ENCODE data around the gene PLXDC2. TPM values are rescaled to one million over a fixed set of nuclear protein-coding genes. Genes with fewer than 3 reads are reported as not detected.

PLXDC2 gene
- total RNA-seq, 2 experiments from 2014 or later: not detected

DNA sequence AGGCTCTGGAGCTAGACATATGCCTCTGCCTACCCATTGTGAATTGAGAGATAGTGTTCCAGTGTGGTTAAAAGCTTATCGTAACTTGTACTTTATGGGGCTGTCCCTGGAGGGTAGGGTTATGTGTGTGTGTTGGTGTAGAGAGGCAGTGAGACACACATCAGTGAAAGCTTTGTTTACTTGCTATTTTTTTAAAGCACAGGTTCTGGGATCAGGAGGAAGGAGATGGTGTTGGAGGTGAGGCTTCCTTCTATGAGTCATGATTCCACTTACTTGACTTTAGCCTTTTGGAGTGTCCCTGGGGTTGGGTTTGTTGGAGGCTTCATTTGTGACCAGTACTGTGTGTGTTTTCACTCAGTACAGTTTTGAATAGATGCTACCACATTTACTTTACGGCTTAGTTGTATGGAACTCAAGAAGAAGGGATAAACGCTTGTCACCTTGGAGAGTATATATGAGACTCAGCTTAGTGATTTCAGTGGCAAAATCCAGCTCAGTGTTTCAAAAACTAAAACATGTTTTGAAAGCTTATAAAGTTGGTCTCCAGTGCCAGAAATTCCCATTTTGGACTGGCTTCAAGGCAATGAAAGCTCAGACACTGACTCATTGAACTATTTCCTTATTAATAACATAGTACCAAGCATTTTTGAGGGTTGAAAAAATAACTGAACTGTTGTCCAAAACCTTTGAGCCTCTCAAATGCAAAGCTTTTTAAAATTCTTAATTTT is 106.2 kb downstream of the PLXDC2 start:
- no peaks in the 10 kb centered on the region for H3K27me3 Mint-ChIP-seq (ENCODE audit: low read depth)
- H3K36me3 Mint-ChIP-seq (ENCODE audit: low read depth): no peaks in the 10 kb centered on the region
- no peaks in the 10 kb centered on the region for H3K9me3 Mint-ChIP-seq
- CTCF ChIA-PET: interaction anchor here (0.6 kb wide), 1 partner anchor 1672 kb away, joined by 3 read pairs; no protein-coding TSS in a partner anchor
- no peak overlapping the region for H3K4me3 Mint-ChIP-seq
- H3K27ac Mint-ChIP-seq: no peak overlapping the region
- intact Hi-C loops (cut with micrococcal nuclease): no loop called here
- DNase-seq: no peak
- no peaks in the 10 kb centered on the region for H3K4me1 Mint-ChIP-seq (ENCODE audit: low read depth)

DNA sequence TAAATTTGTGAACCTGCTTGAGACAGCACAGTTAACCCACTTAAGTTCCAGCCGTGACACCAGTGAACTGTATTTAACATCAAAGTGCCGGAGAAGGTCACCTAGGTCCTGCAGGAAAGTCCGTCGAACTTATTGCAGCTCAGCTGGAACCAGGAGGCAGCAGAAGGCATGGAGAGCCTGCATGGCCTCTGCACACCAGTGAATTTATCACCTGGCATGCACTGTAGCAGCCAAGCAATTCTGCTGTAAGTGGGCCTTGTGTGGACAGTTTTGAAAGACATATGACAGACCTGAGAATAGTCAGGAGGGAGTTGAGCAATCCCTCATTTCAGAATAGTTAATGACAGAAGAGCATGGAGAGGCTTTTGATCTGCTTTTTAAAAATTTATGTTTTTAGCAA is 108.8 kb downstream of the PLXDC2 start:
- Mint-ChIP-seq H3K27me3 (ENCODE audit: low read depth) (no peaks in the 10 kb centered on the region), H3K4me3 (no peak overlapping the region), H3K36me3 (ENCODE audit: low read depth) (no peaks in the 10 kb centered on the region), H3K27ac (no peak overlapping the region), H3K9me3 (peaks cover 1% of the 10 kb centered on the region), H3K4me1 (ENCODE audit: low read depth) (no peaks in the 10 kb centered on the region)
- DNase-seq: no peak
- intact Hi-C loops (cut with micrococcal nuclease): no loop called here
- CTCF ChIA-PET: no interaction called here

DNA sequence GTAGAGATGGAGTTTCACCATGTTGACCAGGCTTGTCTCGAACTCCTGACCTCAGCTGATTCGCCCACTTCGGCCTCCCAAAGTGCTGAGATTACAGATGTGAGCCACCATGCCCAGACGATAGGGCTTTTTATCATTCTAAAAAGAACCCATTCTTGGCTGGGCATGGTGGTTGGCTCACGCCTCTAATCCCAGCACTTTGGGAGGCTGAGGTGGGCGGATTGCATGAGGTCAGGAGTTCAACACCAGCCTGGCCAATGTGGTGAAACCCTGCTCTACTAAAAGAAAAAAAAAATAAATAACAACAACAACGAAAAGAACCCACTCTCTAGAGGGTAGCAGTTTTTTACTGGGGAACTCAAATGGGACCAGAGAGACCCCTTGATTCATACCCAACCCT is 112.7 kb downstream of the PLXDC2 start:
- Mint-ChIP-seq H3K36me3 (ENCODE audit: low read depth) (no peaks in the 10 kb centered on the region), H3K4me3 (no peak overlapping the region), H3K9me3 (peaks cover 6% of the 10 kb centered on the region), H3K27me3 (ENCODE audit: low read depth) (no peaks in the 10 kb centered on the region), H3K4me1 (ENCODE audit: low read depth) (no peaks in the 10 kb centered on the region), H3K27ac (no peak overlapping the region)
- intact Hi-C loops (cut with micrococcal nuclease): no loop called here
- no peak for DNase-seq
- CTCF ChIA-PET: no interaction called here

DNA sequence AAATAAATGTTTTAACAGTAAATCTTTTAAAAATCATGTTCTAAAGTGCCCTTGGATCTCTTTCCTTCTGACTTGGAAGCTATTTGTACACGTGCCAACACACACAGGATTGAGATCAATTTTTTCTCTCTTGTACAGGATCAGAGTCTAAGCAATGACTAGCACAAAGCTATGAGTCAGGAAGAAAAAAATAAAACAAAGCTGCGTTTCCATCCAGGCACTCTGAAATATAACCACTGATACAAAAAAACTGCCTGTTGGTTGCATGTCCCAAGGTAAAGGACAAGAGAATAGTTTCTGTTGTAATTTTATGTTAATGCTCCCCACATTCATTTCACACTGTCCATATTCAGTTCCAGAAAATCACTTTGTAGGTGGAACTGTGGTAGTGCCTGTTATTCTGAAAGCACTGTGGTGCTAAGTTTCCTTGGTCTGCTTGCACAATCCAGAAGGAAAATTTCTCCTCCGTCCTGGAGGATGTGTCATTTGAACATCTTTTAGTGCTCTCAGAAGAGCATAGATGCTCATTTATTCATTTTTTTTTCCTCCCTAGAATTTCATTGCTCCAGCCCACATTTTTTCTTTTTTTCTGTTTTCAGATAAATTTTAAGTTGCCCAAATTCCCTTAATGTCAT is 113.4 kb downstream of the PLXDC2 start:
- intact Hi-C loops (cut with micrococcal nuclease): no loop called here

DNA sequence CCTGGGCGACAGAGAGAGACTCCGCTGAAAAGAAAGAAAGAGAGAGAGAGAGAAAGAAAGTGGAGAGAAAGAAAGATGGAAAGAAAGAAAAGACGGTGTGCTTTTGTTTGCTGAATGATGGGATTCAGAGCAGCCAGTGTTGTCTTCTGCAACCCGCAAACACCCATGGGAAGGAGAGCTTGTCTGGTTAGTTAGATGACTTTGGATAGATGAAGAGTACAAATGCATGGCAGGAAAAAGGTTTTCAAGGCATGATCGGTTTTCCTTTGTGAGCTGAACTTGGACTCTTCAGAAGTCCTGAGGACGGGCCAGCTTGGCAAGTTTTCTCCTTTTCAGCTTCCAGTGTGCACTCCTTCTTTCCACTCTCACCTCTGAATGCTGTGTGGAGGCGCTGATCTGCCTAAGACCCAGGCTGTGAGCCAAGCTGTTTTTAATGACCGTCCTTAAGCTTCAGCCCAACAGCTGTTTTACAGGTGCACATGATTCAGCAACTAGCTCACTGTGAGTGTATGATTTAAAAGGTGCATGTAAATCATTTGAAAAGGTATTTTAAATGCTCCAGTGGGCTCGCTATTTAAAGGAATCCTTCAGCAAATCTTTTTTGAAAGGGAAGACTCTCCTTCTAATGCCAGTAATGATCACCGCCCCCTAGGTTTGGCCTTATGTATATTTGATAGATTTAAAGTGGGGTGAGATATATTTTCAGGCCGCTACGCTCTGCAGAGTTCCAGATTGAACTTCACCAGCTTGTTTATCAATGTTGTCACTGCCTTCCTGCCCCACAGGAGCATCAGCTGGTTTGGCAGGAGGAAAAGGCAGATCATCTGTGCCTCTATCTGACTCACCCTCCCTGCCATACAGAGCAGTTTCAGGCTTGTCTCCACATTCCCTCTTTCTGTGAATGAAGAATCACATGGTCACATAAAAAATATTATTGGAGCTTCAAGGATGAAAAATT is 115.0 kb downstream of the PLXDC2 start:
- no peaks in the 10 kb centered on the region for H3K4me1 Mint-ChIP-seq (ENCODE audit: low read depth)
- CTCF ChIA-PET: no interaction called here
- DNase-seq: no peak
- no peak overlapping the region for H3K27ac Mint-ChIP-seq
- H3K36me3 Mint-ChIP-seq (ENCODE audit: low read depth): no peaks in the 10 kb centered on the region
- intact Hi-C loops (cut with micrococcal nuclease): no loop called here
- peaks cover 6% of the 10 kb centered on the region for H3K9me3 Mint-ChIP-seq
- H3K4me3 Mint-ChIP-seq: no peak overlapping the region
- H3K27me3 Mint-ChIP-seq (ENCODE audit: low read depth): no peaks in the 10 kb centered on the region

More for the DNA sequence above, 113.4 kb downstream of the PLXDC2 start:
- peaks cover 6% of the 10 kb centered on the region for H3K9me3 Mint-ChIP-seq
- DNase-seq: no peak
- no peaks in the 10 kb centered on the region for H3K36me3 Mint-ChIP-seq (ENCODE audit: low read depth)
- H3K4me1 Mint-ChIP-seq (ENCODE audit: low read depth): no peaks in the 10 kb centered on the region
- CTCF ChIA-PET: no interaction called here
- H3K27ac Mint-ChIP-seq: no peak overlapping the region
- no peak overlapping the region for H3K4me3 Mint-ChIP-seq
- no peaks in the 10 kb centered on the region for H3K27me3 Mint-ChIP-seq (ENCODE audit: low read depth)

DNA sequence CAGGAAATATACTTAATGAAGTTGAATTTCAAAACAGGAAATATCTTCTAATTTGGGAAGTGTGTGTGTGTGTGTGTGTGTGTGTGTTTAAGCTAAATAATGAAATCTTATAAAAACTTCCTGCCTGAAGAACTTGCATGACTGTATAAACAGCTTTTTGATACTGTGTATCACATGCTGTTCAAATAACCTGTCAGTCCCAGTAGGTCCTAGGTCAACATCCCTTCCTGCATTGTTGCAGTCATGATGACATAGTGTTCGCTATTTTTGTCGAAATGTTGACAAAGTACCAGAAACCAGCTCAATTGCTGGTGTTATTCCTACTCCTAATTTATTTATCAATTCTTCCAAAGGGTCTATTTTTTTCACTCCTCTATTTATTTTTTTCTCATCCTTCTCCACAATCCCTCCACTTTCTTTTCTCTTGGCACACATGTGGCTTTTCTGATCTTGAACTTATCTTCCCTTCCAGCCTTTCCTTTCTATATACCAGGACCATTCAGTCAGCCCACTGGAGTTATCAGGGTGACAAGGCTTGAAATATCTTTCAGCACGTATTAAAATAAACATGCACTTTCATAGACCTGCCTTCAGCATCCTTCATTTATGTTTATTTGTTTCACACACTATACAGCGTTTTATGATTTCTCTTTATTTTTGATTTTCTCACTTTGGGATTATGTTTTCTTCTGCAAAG is 115.8 kb downstream of the PLXDC2 start:
- Mint-ChIP-seq H3K4me1 (ENCODE audit: low read depth) (no peaks in the 10 kb centered on the region), H3K27me3 (ENCODE audit: low read depth) (no peaks in the 10 kb centered on the region), H3K4me3 (no peak overlapping the region), H3K36me3 (ENCODE audit: low read depth) (no peaks in the 10 kb centered on the region), H3K27ac (no peak overlapping the region), H3K9me3 (peaks cover 6% of the 10 kb centered on the region)
- intact Hi-C loops (cut with micrococcal nuclease): no loop called here
- no peak for DNase-seq
- CTCF ChIA-PET: no interaction called here

DNA sequence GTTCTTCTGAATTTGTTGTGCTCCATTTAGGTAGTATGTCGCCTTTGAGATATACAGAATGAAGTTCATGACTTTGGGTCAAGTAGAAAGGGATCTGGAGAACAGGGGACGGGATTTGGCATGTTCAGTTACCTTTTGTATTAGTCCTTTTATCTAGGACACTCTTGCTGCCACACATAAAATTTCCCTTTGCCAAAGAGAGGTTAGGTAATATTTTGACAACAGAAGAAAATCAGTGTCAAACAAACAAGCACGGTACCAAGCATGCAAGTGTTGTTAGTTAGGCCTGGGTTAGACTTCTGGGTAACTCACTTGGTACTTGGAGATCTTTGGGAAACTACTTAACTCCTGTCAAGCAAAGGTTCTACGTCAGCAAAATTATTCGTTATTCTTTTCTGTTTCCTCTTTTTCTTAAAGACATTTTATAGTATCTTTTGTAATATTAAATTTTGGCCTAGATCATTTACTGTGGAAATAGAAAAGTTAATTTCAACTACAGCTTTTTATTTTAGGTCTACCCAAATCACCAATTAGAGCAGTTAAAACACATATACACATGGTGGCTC is 116.7 kb downstream of the PLXDC2 start:
- DNase-seq: no peak
- H3K36me3 Mint-ChIP-seq (ENCODE audit: low read depth): no peaks in the 10 kb centered on the region
- CTCF ChIA-PET: no interaction called here
- intact Hi-C loops (cut with micrococcal nuclease): no loop called here
- no peak overlapping the region for H3K27ac Mint-ChIP-seq
- H3K4me3 Mint-ChIP-seq: no peak overlapping the region
- peaks cover 6% of the 10 kb centered on the region for H3K9me3 Mint-ChIP-seq
- H3K4me1 Mint-ChIP-seq (ENCODE audit: low read depth): no peaks in the 10 kb centered on the region
- H3K27me3 Mint-ChIP-seq (ENCODE audit: low read depth): no peaks in the 10 kb centered on the region

DNA sequence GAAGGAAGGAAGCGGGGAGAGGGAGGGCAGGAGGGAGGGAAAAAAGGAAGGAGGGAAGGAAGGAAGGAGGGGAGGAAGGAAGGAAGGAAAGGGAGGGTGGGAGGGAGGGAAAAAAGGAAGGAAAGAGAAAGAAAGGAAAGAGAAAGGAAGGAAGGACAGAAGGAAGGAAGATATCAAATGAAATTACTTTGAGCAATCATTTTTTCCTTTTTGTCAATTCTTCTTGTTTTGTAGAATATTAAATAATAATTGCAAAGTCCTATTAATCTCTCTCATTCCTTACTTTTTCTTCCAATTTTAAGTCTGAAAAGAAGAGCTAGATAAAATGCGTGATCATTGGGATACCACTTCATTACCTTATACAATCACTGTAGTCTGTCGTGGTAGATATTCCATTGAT is 117.5 kb downstream of the PLXDC2 start:
- Mint-ChIP-seq H3K9me3 (peaks cover 8% of the 10 kb centered on the region), H3K4me1 (ENCODE audit: low read depth) (no peaks in the 10 kb centered on the region), H3K27me3 (ENCODE audit: low read depth) (no peaks in the 10 kb centered on the region), H3K27ac (no peak overlapping the region), H3K4me3 (no peak overlapping the region), H3K36me3 (ENCODE audit: low read depth) (no peaks in the 10 kb centered on the region)
- intact Hi-C loops (cut with micrococcal nuclease): no loop called here
- no peak for DNase-seq
- CTCF ChIA-PET: no interaction called here

DNA sequence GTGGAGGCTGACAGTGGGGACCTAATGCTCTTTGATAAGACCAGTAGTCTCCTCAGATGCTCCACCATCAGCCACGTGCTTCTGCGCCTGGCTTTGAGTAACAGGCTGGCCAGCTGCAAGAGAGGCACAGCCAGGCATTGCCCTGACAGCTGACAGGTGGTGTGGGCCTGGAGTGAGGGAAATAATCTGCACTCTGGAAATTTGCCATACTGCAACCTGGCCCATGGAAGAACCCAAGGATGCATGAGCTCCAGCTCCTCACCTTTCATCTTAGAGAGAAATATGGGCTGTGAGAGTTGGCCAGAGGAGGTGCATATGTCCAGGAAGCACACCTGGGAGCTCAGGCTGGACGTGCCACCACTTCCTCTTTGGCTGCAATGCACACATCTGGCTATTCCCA is 118.9 kb downstream of the PLXDC2 start:
- DNase-seq: no peak
- H3K4me3 Mint-ChIP-seq: no peak overlapping the region
- no peaks in the 10 kb centered on the region for H3K4me1 Mint-ChIP-seq (ENCODE audit: low read depth)
- H3K36me3 Mint-ChIP-seq (ENCODE audit: low read depth): no peaks in the 10 kb centered on the region
- intact Hi-C loops (cut with micrococcal nuclease): no loop called here
- CTCF ChIA-PET: no interaction called here
- no peaks in the 10 kb centered on the region for H3K27me3 Mint-ChIP-seq (ENCODE audit: low read depth)
- no peak overlapping the region for H3K27ac Mint-ChIP-seq
- peaks cover 8% of the 10 kb centered on the region for H3K9me3 Mint-ChIP-seq

DNA sequence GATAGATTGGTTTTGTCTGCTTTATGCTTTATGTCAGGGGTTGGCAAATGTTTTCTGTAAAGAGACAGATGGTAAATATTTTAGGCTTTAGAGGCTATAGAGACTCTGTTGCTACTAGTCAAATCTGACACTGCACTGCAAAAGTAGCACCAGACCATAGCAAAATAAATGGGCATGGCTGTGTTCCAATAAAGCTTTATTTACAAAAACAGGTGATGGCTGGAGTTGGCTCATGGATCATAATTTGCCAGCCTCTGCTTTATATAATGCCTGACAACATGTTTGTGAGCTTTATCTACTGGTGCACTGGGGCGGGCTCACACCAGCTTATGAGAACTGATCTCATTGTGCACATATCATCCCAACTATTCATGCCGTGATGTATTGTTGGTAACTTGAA is 120.1 kb downstream of the PLXDC2 start:
- no peak overlapping the region for H3K4me3 Mint-ChIP-seq
- H3K4me1 Mint-ChIP-seq (ENCODE audit: low read depth): no peaks in the 10 kb centered on the region
- DNase-seq: no peak
- intact Hi-C loops (cut with micrococcal nuclease): no loop called here
- H3K36me3 Mint-ChIP-seq (ENCODE audit: low read depth): no peaks in the 10 kb centered on the region
- H3K27ac Mint-ChIP-seq: no peak overlapping the region
- CTCF ChIA-PET: no interaction called here
- H3K27me3 Mint-ChIP-seq (ENCODE audit: low read depth): no peaks in the 10 kb centered on the region
- peaks cover 8% of the 10 kb centered on the region for H3K9me3 Mint-ChIP-seq

DNA sequence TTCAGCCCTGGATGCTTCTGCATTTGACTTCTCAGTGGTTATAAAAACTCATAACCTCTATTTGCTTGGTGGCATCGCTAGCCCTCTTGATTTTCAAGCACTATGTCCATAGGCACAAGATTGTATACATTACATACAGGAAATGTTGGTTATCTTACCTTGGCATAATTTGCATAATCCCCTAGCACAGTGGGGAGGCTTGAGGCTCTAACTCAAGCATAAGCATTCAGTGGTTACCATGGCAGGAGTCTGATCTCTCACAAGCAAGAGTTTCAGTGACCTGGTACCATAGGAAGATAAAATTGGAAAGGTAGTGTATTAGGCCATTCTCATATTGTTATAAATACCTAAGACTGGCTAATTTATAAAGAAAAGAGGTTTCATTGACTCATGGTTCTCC is 121.8 kb downstream of the PLXDC2 start:
- no peak overlapping the region for H3K27ac Mint-ChIP-seq
- no peaks in the 10 kb centered on the region for H3K27me3 Mint-ChIP-seq (ENCODE audit: low read depth)
- H3K9me3 Mint-ChIP-seq: peaks cover 6% of the 10 kb centered on the region
- intact Hi-C loops (cut with micrococcal nuclease): no loop called here
- DNase-seq: no peak
- CTCF ChIA-PET: no interaction called here
- H3K4me1 Mint-ChIP-seq (ENCODE audit: low read depth): no peaks in the 10 kb centered on the region
- H3K36me3 Mint-ChIP-seq (ENCODE audit: low read depth): no peaks in the 10 kb centered on the region
- no peak overlapping the region for H3K4me3 Mint-ChIP-seq

Measured in activated naive CD4-positive, alpha-beta T cell treated with anti-CD3 and anti-CD28 coated beads for 36 hours (primary cell).